Lower leg skin (tissue), 3 donors: ENCODE data around the gene YPEL1.

ENCODE experiments used
- POLR2A ChIP-seq, 2 donors: fragments of 450-650 bp; IDR thresholded peaks; one replicate each; pipeline ENCODE4 v1.6.1; 2016 to 2017; ENCODE audit warnings: antibody characterized with exemption in 2 of 2, mild to moderate bottlenecking in 1 of 2, moderate library complexity in 1 of 2
- TF ChIP-seq, protein P1 (sequence below), 3 donors: fragments of 450-650 bp; IDR thresholded peaks; one replicate each; pipeline ENCODE4 v1.5.1; 2016; ENCODE audit warnings: antibody characterized with exemption in 3 of 3, mild to moderate bottlenecking in 3 of 3, moderate library complexity in 2 of 3

DNA sequence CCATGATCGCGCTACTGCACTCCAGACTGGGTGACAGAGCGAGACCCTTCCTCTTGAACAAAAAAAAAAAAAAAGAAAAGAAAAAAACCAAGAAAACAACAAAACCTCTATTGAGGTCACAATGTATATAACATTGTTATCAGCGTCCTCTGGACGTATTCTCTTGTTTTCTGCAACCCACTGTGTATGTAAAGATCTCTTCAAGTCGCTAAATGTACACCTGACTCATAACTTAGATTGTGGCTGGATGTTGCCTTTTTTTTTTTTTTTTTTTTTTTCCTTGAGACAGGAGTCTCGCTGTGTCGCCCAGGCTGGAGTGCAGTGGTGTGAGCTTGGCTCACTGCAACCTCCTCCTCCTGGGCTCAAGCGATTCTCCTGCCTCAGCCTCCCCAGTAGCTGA lies 1.4 kb upstream of the YPEL1 start:
- TF ChIP-seq, protein P1, sequence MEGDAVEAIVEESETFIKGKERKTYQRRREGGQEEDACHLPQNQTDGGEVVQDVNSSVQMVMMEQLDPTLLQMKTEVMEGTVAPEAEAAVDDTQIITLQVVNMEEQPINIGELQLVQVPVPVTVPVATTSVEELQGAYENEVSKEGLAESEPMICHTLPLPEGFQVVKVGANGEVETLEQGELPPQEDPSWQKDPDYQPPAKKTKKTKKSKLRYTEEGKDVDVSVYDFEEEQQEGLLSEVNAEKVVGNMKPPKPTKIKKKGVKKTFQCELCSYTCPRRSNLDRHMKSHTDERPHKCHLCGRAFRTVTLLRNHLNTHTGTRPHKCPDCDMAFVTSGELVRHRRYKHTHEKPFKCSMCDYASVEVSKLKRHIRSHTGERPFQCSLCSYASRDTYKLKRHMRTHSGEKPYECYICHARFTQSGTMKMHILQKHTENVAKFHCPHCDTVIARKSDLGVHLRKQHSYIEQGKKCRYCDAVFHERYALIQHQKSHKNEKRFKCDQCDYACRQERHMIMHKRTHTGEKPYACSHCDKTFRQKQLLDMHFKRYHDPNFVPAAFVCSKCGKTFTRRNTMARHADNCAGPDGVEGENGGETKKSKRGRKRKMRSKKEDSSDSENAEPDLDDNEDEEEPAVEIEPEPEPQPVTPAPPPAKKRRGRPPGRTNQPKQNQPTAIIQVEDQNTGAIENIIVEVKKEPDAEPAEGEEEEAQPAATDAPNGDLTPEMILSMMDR (IDR thresholded peaks at IDR 0.05) = no peak
- TF ChIP-seq POLR2A (IDR thresholded peaks at IDR 0.05) = no peak
